IMR-90 (cell line): ENCODE measurements around the gene KCNK5. TPM values are rescaled to one million over a fixed set of nuclear protein-coding genes. Genes with fewer than 3 reads are reported as not detected.

Experiments used
- ATAC-seq: fragments of 200-7000 bp; cut with Tn5 transposase; 2 replicates; pipeline ENCODE4 v1.9.1; 2020; ENCODE audit warnings: low read depth, mild to moderate bottlenecking, moderate library complexity
- Bru-seq: library from RNA; stranded (reverse); fragments of 400-500 nt; gene quantifications from one replicate; lab custom pipeline; 2021; lab: Mats Ljungman, UMichigan
- BruChase-seq, 2 experiments: library from RNA; stranded (reverse); fragments of 400-500 nt; gene quantifications; one replicate each; lab custom pipeline; 2021; lab: Mats Ljungman, UMichigan
- BruUV-seq: library from RNA; stranded (reverse); fragments of 400-500 nt; replicated peaks from 2 replicates; lab custom pipeline; 2021; lab: Mats Ljungman, UMichigan
- CTCF ChIA-PET: fragments of 300-600 bp; formaldehyde crosslinking; extraction: SDS; loops from one replicate; lab custom pipeline; 2021; ENCODE audit warnings: antibody characterized with exemption; lab: Yijun Ruan, JAX
- POLR2A ChIA-PET: fragments of 300-600 bp; sonication (Branson Sonifier 250); formaldehyde crosslinking; loops from one replicate; lab custom pipeline; 2022; ENCODE audit warnings: antibody characterized with exemption; ENCODE audit not compliant: unreplicated experiment; lab: Charles Lee
- DNase-seq: peaks from one replicate; pipeline ENCODE4 v3.0.0; 2013
- H2AFZ ChIP-seq: replicated peaks from 2 replicates; pipeline ENCODE3; 2013; ENCODE audit warnings: low read length, mild to moderate bottlenecking; ENCODE audit not compliant: poor library complexity
- H2AK5ac ChIP-seq: 2 replicates; pipeline ENCODE4 v1.6.1; 2013; ENCODE audit warnings: low read depth, low read length, inconsistent platforms
- H2AK9ac ChIP-seq: replicated peaks from 2 replicates; pipeline ENCODE3; 2013; ENCODE audit warnings: mild to moderate bottlenecking, low read depth, low read length, moderate library complexity; ENCODE audit not compliant: poor library complexity
- H2BK120ac ChIP-seq: 2 replicates; pipeline ENCODE4 v1.6.1; 2013; ENCODE audit warnings: low read depth, low read length, inconsistent platforms
- H2BK15ac ChIP-seq: 3 replicates; pipeline ENCODE4 v1.6.1; 2013; ENCODE audit warnings: low read depth, low read length, inconsistent platforms
- H2BK20ac ChIP-seq: 2 replicates; pipeline ENCODE4 v1.6.1; 2013; ENCODE audit warnings: low read depth, mild to moderate bottlenecking, inconsistent platforms, low read length, moderate library complexity
- H2BK5ac ChIP-seq: 2 replicates; pipeline ENCODE4 v1.6.1; 2013; ENCODE audit warnings: mild to moderate bottlenecking, low read depth, low read length, inconsistent platforms; ENCODE audit not compliant: poor library complexity, severe bottlenecking
- H3K14ac ChIP-seq: replicated peaks from 2 replicates; pipeline ENCODE4 v1.6.1; 2013; ENCODE audit warnings: low read depth, low read length, inconsistent platforms
- H3K18ac ChIP-seq: 2 replicates; pipeline ENCODE4 v1.6.1; 2013; ENCODE audit warnings: low read depth, low read length, control low read depth
- H3K23ac ChIP-seq: 2 replicates; pipeline ENCODE4 v1.6.1; 2013; ENCODE audit warnings: low read depth, low read length, inconsistent platforms
- H3K27ac ChIP-seq: 2 replicates; pipeline ENCODE4 v1.5.1; 2013; ENCODE audit warnings: mild to moderate bottlenecking, control low read depth, low read length; ENCODE audit not compliant: insufficient read depth
- H3K27me3 ChIP-seq: 2 replicates; pipeline ENCODE4 v1.6.1; 2013; ENCODE audit warnings: low read length; ENCODE audit not compliant: control insufficient read depth, insufficient read depth
- H3K36me3 ChIP-seq: 2 replicates; pipeline ENCODE4 v1.6.1; 2013; ENCODE audit warnings: low read length, mixed read lengths; ENCODE audit not compliant: control insufficient read depth, insufficient read depth
- H3K4ac ChIP-seq: 2 replicates; pipeline ENCODE4 v1.6.1; 2013; ENCODE audit warnings: low read depth, low read length, inconsistent platforms
- H3K4me1 ChIP-seq: 2 replicates; pipeline ENCODE4 v1.6.1; 2013; ENCODE audit warnings: low read length, mixed read lengths; ENCODE audit not compliant: control insufficient read depth, insufficient read depth
- H3K4me2 ChIP-seq: 2 replicates; pipeline ENCODE4 v1.6.1; 2013; ENCODE audit warnings: low read depth, mild to moderate bottlenecking, control low read depth, low read length, moderate library complexity
- H3K4me3 ChIP-seq: 2 replicates; pipeline ENCODE4 v1.5.1; 2013; ENCODE audit warnings: low read depth, mild to moderate bottlenecking, control low read depth, low read length, moderate library complexity; ENCODE audit not compliant: insufficient read depth
- H3K56ac ChIP-seq: 2 replicates; pipeline ENCODE4 v1.6.1; 2013; ENCODE audit warnings: low read length, inconsistent platforms; ENCODE audit not compliant: insufficient read depth; ENCODE audit errors: extremely low read depth
- H3K79me1 ChIP-seq, 2 experiments: 2 replicates each; pipeline ENCODE4 v1.6.1; 2013; ENCODE audit warnings: low read length in 2 of 2, inconsistent platforms in 1 of 2, low read depth in 1 of 2
- H3K9ac ChIP-seq: 2 replicates; pipeline ENCODE4 v1.6.1; 2013; ENCODE audit warnings: low read depth, low read length, control low read depth
- H3K9me1 ChIP-seq: 2 replicates; pipeline ENCODE4 v1.6.1; 2013; ENCODE audit warnings: low read length, inconsistent platforms; ENCODE audit not compliant: insufficient read depth
- H3K9me3 ChIP-seq: 2 replicates; pipeline ENCODE4 v1.6.1; 2013; ENCODE audit warnings: low read length; ENCODE audit not compliant: control insufficient read depth, insufficient read depth
- H4K20me1 ChIP-seq: 2 replicates; pipeline ENCODE4 v1.6.1; 2013; ENCODE audit warnings: low read length, inconsistent platforms; ENCODE audit not compliant: insufficient read depth
- H4K5ac ChIP-seq: 2 replicates; pipeline ENCODE4 v1.6.1; 2013; ENCODE audit warnings: mild to moderate bottlenecking, low read depth, low read length, control low read depth
- H4K8ac ChIP-seq, 2 experiments: 2 replicates each; pipeline ENCODE4 v1.6.1; 2013; ENCODE audit warnings: low read depth in 2 of 2, low read length in 2 of 2, control low read depth in 1 of 2, inconsistent platforms in 1 of 2
- H4K91ac ChIP-seq: 2 replicates; pipeline ENCODE4 v1.6.1; 2013; ENCODE audit warnings: low read depth, low read length, inconsistent platforms; ENCODE audit not compliant: insufficient read depth
- RCOR1 ChIP-seq: IDR thresholded peaks from 2 replicates; pipeline ENCODE4 v1.6.1; 2012; ENCODE audit warnings: mild to moderate bottlenecking, low read length, improper control_type of control experiment; ENCODE audit not compliant: insufficient replicate concordance
- WGBS, 2 experiments: methylation state at CpG; one replicate each; pipeline versions ENCODE4 v1.1.5 to v1.1.7; 2013; ENCODE audit warnings: missing lambda C conversion rate in 2 of 2; ENCODE audit not compliant: insufficient read length in 1 of 2; ENCODE audit errors: extremely low coverage in 2 of 2; 5-methylcytosine and 5-hydroxymethylcytosine counted together
- dilution Hi-C: fragments of 300-500 bp; cut with HindIII; formaldehyde crosslinking; loops from one replicate; pipeline ENCODE4 v1.14.3; 2018; ENCODE audit warnings: low sequenced_read_pairs; ENCODE audit not compliant: unreplicated experiment
- in situ Hi-C: fragments of 300-500 bp; cut with MboI; formaldehyde crosslinking; loops from 3 replicates; pipeline ENCODE4 v1.14.3; 2019; ENCODE audit warnings: low sequenced_read_pairs, inconsistent platforms, mixed read lengths
- intact Hi-C: fragments of 100-400 bp; cut with micrococcal nuclease; formaldehyde crosslinking; loops from 2 replicates; pipeline ENCODE4 v1.10.0; 2022
- long read RNA-seq: library from polyadenylated mRNA; unstranded; transcript quantifications from one replicate; pipeline ENCODE4 v2.0.0, GENCODE V29; 2021; ENCODE audit not compliant: unreplicated experiment
- polyA plus RNA-seq, 3 experiments: library from polyadenylated mRNA; depleted of rRNA; stranded (reverse); fragments of >200 nt; gene quantifications; 2 replicates each; pipeline ENCODE4 v1.2.3, GENCODE V29; 2012; ENCODE audit warnings: low replicate concordance in 1 of 3
- total RNA-seq: library from RNA; depleted of rRNA; stranded (reverse); fragments of >200 nt; gene quantifications from 2 replicates; pipeline ENCODE4 v1.2.3, GENCODE V29; 2012; rRNA removed
- TF ChIP-seq, protein P1 (sequence below): fragments of 150-350 bp; IDR thresholded peaks from 2 replicates; pipeline ENCODE4 v1.6.1; 2016; ENCODE audit warnings: low read depth, mild to moderate bottlenecking, low read length, moderate library complexity, borderline replicate concordance
- TF ChIP-seq, protein P2 (sequence below): conservative IDR thresholded peaks from 2 replicates; pipeline ENCODE4 v1.5.1; 2012; ENCODE audit warnings: mild to moderate bottlenecking, low read depth, low read length, improper control_type of control experiment

The KCNK5 gene
- not detected in 2 replicates for total RNA-seq
- not detected in 2 replicates for polyA plus RNA-seq (2012; rRNA removed)
- polyA plus RNA-seq (2012; cell fraction: cytosol; rRNA removed) = 0.05 TPM in 1 of 2 replicates, not detected in the other
- not detected in 2 replicates for polyA plus RNA-seq (2012; cell fraction: nucleus; rRNA removed; ENCODE audit: low replicate concordance)
- percentile 12 among the genes with signal in this experiment for Bru-seq, nascent RNA
- BruChase-seq, experiment 1, labeled RNA remaining after a 6-hour chase = percentile 6 among the genes with signal in this experiment
- percentile 12 among the genes with signal in this experiment for BruChase-seq, experiment 2, labeled RNA remaining after a 2-hour chase
- long read RNA-seq = 0 reads

DNA sequence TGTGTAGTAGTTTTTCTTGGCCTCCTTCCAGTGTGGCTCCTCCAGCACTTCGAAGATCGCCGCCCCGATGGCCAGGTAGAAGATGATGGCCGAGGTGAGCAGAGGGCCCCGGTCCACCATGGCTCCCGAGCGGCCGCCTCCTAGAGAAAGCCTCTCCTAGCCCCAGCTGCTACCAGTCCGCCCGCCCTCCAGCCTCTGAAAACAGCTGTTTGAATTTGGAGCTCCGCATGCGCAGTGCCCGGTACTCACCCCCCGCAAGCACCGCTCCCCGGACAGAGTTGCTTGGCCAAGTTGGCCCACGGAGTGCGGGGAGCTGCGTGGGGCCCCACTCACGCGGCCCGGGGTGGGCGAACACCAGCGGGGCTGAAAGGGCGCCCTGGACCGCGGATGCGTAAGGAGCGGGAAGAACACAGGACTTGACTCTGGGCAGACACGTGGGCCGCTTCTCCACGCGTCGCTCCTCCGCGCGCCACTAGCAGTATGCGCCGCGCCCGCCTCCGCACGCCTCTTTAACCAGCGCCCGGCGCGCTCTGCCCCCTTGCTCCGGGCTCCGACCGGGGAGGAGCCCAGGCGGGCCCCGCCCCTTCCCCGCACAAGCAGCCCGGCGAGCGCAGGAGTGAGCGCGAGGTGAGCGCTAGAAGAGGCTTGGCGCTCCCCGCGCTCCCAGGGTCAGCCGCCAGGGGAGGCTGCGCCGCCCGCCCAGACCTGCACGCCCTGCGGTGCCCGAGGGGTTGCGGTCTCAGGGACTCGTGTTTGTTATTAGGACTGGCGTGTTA, at the start of gene KCNK5:
KCNK5 (minus strand) TSS at position 484 of the 776 bp plus-strand sequence; CDS start at position 120, 364 bp downstream.
- no peak within 1 kb of the TSS for H2AK5ac ChIP-seq
- intact Hi-C loops = no loop called here
- H3K79me1 ChIP-seq = no peaks in the 10 kb centered on the region
- no peak within 1 kb of the TSS for H3K9ac ChIP-seq
- in situ Hi-C loops = no loop called here
- no peak within 1 kb of the TSS for H2AK9ac ChIP-seq
- no peak within 1 kb of the TSS for H3K4ac ChIP-seq
- no peak within 1 kb of the TSS for H2BK5ac ChIP-seq
- H3K27ac ChIP-seq = no peak within 1 kb of the TSS
- H4K8ac ChIP-seq = no peak within 1 kb of the TSS
- H3K4me2 ChIP-seq = peak within 1 kb of the TSS; percentile 29; the same call in 1 of the 2 replicates
- ChIA-PET CTCF (no interaction called here), POLR2A (no interaction called here)
- no peak within 1 kb of the TSS for H4K91ac ChIP-seq
- BruUV-seq = no TSS peak
- dilution Hi-C loops = no loop called here
- H2AFZ ChIP-seq = peak within 1 kb of the TSS; percentile 77
- TF ChIP-seq, protein P1, sequence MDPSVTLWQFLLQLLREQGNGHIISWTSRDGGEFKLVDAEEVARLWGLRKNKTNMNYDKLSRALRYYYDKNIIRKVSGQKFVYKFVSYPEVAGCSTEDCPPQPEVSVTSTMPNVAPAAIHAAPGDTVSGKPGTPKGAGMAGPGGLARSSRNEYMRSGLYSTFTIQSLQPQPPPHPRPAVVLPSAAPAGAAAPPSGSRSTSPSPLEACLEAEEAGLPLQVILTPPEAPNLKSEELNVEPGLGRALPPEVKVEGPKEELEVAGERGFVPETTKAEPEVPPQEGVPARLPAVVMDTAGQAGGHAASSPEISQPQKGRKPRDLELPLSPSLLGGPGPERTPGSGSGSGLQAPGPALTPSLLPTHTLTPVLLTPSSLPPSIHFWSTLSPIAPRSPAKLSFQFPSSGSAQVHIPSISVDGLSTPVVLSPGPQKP = no peak
- no peak for TF ChIP-seq RCOR1
- TF ChIP-seq, protein P2, sequence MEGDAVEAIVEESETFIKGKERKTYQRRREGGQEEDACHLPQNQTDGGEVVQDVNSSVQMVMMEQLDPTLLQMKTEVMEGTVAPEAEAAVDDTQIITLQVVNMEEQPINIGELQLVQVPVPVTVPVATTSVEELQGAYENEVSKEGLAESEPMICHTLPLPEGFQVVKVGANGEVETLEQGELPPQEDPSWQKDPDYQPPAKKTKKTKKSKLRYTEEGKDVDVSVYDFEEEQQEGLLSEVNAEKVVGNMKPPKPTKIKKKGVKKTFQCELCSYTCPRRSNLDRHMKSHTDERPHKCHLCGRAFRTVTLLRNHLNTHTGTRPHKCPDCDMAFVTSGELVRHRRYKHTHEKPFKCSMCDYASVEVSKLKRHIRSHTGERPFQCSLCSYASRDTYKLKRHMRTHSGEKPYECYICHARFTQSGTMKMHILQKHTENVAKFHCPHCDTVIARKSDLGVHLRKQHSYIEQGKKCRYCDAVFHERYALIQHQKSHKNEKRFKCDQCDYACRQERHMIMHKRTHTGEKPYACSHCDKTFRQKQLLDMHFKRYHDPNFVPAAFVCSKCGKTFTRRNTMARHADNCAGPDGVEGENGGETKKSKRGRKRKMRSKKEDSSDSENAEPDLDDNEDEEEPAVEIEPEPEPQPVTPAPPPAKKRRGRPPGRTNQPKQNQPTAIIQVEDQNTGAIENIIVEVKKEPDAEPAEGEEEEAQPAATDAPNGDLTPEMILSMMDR = 0 out of 2 replicates have a peak, but pooled peaks have one; percentile 8
- H2BK20ac ChIP-seq = no peak within 1 kb of the TSS
- no peaks in the 10 kb centered on the region for H3K4me1 ChIP-seq
- no peaks in the 10 kb centered on the region for H3K9me1 ChIP-seq
- no peak within 1 kb of the TSS for H3K23ac ChIP-seq
- no peak within 1 kb of the TSS for H3K18ac ChIP-seq
- H4K20me1 ChIP-seq = no peaks in the 10 kb centered on the region
- peaks cover 26% of the 10 kb centered on the region for H3K27me3 ChIP-seq
- ATAC-seq (peak; percentile 88), DNase-seq (peak; percentile 2)
- no peaks in the 10 kb centered on the region for H3K36me3 ChIP-seq
- 2% methylated on average over 47 of the region's 73 CpGs; no CpG with 5 or more reads in 1 of the 2 experiments for WGBS, 2 experiments
- no peak within 1 kb of the TSS for H3K14ac ChIP-seq
- no peak within 1 kb of the TSS for H2BK15ac ChIP-seq
- no peak within 1 kb of the TSS for H2BK120ac ChIP-seq
- H3K56ac ChIP-seq = no peak within 1 kb of the TSS
- H3K9me3 ChIP-seq = no peaks in the 10 kb centered on the region
- peak within 1 kb of the TSS; percentile 4; the same call in 1 of the 2 replicates for H3K4me3 ChIP-seq
- H4K5ac ChIP-seq = no peak within 1 kb of the TSS
